ENCODE results near the gene SSTR3. TPM values are rescaled to one million over a fixed set of nuclear protein-coding genes. Genes with fewer than 3 reads are reported as not detected.

The SSTR3 gene
- total and polyA plus RNA-seq, 2 of the 13 experiments (the other 11 are each of a cell fraction or from before 2014, with no cell fraction given): 0.08 to 0.64 TPM

DNA sequence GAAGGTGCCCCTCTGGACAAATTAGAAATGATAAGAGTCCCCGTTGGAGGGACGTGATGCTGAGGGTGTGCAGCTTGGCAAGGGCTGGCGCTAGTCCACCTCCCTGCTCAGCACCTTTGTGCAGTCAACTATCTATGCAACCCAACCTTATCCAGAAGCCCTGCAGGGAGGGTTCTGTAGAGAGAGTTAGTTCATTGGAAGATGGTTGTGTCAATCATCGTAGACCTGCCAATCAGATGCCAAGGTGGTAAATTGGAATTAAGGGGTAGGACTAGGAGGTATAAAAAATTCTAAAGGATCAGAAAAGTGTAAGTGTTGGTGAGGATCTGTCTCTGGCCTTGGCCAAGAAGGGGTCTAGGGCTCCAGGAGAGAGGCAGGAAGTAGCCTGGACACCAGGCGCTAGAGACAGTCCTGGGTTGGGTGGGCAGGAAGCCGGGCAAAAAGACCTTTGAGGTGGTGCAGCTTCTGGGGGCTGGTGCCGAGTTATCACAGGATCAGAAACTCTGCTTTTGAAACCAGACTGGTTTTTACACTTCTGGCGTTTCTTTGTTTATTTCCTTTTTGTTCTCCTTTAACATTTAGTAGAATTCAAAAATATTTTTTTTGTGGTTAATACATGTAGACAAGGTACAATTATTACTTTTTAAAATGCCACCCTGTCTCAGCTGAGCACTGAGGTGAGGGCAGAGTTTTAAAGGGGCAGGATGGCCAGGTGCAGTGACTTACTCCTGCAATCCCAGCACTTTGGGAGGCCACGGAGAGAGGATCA is 25.9 kb downstream of the SSTR3 start (continued):
- TF ChIP-seq PCBP2 (optimal IDR thresholded peaks at IDR 0.05; ENCODE audit: low read depth, low read length, poor library complexity, severe bottlenecking): no peak
- TF ChIP-seq ZBTB7A (CRISPR knock-in tag; IDR thresholded peaks at IDR 0.05): no peak

DNA sequence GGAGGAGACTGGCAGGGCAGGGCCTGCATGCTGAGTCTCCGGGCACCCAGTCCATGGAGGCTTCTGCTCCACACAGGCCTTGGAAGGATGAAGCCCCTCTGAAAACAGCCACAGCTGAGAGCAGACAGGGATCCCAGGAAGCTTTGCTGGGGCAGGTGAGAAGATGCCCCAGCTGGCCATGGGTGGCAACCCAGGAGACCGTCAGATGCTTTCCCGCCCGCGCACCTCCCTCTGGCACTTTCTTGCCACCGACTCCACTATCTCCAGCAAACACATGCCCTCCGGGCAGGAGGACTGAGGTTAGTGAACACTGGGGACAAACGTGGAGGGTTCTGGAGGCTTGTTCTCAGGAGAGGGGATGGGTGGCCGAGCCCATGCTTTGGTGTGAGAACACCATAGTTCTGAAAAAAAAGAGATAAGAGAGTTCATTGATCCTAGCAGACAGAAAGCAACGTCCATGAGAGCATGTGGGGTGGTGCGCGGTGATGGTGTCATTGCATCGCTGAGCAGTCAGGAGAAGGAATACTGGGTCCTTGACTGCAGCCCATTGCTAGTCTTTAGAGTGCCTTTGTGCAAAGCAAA is 26.5 kb downstream of the SSTR3 start:
- FAIRE-seq: no peak
- 74% methylated on average over 11 of the region's 13 CpGs for WGBS (ENCODE audit: low lambda C conversion rate)
- H3K4me3 ChIP-seq (replicated peaks in 1 of 3; ENCODE audit: insufficient read depth in 1 of 3, low read depth in 2 of 3, low read length in 3 of 3): no peak overlapping the region
- no TSS peak for BruUV-seq (replicated peaks)
- no peaks in the 10 kb centered on the region for H3K36me3 ChIP-seq (replicated peaks in 1 of 2; ENCODE audit: control insufficient read depth in 1 of 2, insufficient read depth in 2 of 2, low read length in 2 of 2)
- H3K79me2 ChIP-seq (ENCODE audit: insufficient read depth, low read length): no peaks in the 10 kb centered on the region
- intact Hi-C loops (cut with micrococcal nuclease; ENCODE audit: unreplicated experiment): no loop called here
- no peak for DNase-seq (ENCODE audit: low spot score)
- H4K20me1 ChIP-seq (ENCODE audit: insufficient read depth, low read length): no peaks in the 10 kb centered on the region
- H3K4me1 ChIP-seq (ENCODE audit: insufficient read depth, low read length): peaks cover 22% of the 10 kb centered on the region
- in situ Hi-C loops (cut with HindIII; ENCODE audit: extremely low pct_ligation_motif_present, low pct_unique_long_range_greater_than_20kb): no loop called here
- no peak overlapping the region for H3K27ac ChIP-seq (ENCODE audit: extremely low read length, insufficient read depth, low read length)
- ChIA-PET CTCF (ENCODE audit: low intra/inter-chr PET ratio, low total read pairs) (no interaction called here), POLR2A (no interaction called here)
- no peaks in the 10 kb centered on the region for H3K27me3 ChIP-seq (ENCODE audit: control insufficient read depth in 1 of 2, insufficient read depth in 2 of 2, low read length in 2 of 2)
- no peak overlapping the region for H3K9ac ChIP-seq (ENCODE audit: insufficient read depth, low read depth, low read length)
- H3K9me3 ChIP-seq (ENCODE audit: low read length): no peaks in the 10 kb centered on the region
- H3K4me2 ChIP-seq (ENCODE audit: low read depth, low read length): no peak overlapping the region
- TF ChIP-seq ZSCAN29 (CRISPR knock-in tag; conservative IDR thresholded peaks at IDR 0.05) (no peak), LCORL (IDR thresholded peaks at IDR 0.05) (no peak), LCORL (CRISPR knock-in tag; IDR thresholded peaks at IDR 0.05) (no peak), ZBTB1 (CRISPR knock-in tag; IDR thresholded peaks at IDR 0.05; ENCODE audit: borderline replicate concordance) (no peak), SP1 (IDR thresholded peaks at IDR 0.05) (no peak), SP1 (CRISPR knock-in tag; IDR thresholded peaks at IDR 0.05) (no peak), SATB2 (CRISPR knock-in tag; IDR thresholded peaks at IDR 0.05) (no peak), ZNF235 (CRISPR knock-in tag; IDR thresholded peaks at IDR 0.05; ENCODE audit: borderline replicate concordance) (no peak), ZMAT3 (CRISPR knock-in tag; conservative IDR thresholded peaks at IDR 0.05) (no peak)
- TF ChIP-seq, protein P1, sequence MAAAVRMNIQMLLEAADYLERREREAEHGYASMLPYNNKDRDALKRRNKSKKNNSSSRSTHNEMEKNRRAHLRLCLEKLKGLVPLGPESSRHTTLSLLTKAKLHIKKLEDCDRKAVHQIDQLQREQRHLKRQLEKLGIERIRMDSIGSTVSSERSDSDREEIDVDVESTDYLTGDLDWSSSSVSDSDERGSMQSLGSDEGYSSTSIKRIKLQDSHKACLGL (CRISPR knock-in tag; IDR thresholded peaks at IDR 0.05): no peak
- TF ChIP-seq, protein P2, sequence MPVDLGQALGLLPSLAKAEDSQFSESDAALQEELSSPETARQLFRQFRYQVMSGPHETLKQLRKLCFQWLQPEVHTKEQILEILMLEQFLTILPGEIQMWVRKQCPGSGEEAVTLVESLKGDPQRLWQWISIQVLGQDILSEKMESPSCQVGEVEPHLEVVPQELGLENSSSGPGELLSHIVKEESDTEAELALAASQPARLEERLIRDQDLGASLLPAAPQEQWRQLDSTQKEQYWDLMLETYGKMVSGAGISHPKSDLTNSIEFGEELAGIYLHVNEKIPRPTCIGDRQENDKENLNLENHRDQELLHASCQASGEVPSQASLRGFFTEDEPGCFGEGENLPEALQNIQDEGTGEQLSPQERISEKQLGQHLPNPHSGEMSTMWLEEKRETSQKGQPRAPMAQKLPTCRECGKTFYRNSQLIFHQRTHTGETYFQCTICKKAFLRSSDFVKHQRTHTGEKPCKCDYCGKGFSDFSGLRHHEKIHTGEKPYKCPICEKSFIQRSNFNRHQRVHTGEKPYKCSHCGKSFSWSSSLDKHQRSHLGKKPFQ (CRISPR knock-in tag; IDR thresholded peaks at IDR 0.05; ENCODE audit: insufficient replicate concordance): no peak
- TF ChIP-seq, protein P3, sequence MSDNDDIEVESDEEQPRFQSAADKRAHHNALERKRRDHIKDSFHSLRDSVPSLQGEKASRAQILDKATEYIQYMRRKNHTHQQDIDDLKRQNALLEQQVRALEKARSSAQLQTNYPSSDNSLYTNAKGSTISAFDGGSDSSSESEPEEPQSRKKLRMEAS (IDR thresholded peaks at IDR 0.05): no peak
- ATAC-seq: no peak
- H2AFZ ChIP-seq (ENCODE audit: low read length): no peak overlapping the region
